AG20443 (cell line): ENCODE measurements around the gene R3HCC1L.

Experiments used
- DNase-seq: peaks from one replicate; pipeline ENCODE4 v3.0.0; 2012; ENCODE audit warnings: low spot score, mixed read lengths

The R3HCC1L gene

DNA sequence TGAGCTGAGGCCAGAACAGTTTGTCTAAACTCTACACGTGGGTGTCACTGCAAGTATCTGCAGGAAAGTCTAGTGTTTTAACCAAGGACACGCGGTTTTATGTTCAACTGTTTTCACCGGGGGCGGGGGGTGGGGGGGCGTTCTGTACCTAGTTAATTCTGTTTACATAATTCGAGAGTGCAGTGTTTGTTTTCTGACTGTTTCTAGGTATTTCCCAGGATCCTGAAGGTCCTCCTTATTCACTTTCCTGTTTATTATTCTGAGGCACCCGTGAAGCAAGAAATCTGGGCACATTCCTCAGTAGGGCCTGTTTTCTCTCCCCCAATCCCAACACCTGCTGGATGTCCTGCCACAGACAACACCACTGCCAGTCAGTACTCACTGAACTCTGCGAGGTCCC, 125.9 kb downstream of the R3HCC1L start:
- DNase-seq = no peak

DNA sequence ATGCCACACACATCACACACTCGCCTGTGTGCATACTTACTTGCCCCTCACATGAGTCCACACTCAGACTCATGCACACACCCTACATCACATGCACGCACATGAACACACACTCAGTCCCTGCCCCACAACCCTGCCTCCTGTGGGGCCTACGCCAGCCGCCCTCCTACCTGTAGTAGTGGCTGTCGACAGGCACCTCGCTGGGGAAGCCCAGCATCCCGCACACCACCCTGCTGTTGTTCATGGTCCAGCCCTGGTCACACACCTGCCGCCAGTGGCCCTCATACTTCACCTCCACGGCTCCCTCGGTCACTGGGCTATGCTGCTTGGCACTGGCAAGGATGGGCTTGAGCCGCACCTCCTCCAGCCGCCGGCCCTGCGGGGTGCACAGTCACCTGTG, 126.3 kb downstream of the R3HCC1L start:
- DNase-seq = no peak

DNA sequence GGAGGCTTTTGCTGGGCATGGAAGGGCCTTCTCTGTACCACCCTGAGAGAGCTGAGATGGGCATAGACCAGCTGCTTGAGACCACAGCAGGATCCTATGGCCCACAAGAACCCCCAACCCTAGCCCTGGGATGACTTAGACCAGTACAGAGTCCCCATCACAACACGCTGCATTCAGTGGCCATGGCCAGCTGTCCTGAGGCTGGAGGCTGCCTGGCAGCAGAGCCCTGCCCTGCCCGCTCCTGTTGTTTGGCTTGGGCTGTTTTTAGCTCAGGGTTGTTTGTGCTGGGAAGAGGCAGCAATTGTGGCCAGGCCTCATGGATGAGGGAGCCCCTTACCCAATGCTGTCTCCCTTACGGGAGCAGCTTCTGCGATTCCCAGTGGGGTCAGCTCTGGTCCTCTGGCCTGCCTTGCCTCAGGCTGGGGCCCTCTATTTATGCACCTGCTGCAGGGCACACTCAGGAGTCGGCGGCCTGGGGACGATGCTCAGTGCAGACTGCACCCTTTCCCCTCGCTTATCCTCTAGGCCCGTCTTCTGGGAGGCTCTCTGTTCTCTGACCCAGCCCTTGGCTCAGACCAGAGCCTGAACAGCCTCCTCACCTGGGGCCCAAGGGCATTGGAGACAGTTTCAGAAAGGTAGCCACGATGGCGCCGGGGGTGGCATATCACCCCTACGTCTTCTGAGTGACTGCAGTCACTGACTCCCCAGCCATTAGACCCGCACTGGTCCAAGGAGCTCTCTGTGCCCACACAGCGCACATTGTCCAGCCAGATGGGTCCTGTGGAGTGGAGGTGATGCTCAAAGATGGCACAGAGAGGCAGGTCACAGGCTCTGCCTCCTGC, 127.2 kb downstream of the R3HCC1L start:
- DNase-seq = no peak

DNA sequence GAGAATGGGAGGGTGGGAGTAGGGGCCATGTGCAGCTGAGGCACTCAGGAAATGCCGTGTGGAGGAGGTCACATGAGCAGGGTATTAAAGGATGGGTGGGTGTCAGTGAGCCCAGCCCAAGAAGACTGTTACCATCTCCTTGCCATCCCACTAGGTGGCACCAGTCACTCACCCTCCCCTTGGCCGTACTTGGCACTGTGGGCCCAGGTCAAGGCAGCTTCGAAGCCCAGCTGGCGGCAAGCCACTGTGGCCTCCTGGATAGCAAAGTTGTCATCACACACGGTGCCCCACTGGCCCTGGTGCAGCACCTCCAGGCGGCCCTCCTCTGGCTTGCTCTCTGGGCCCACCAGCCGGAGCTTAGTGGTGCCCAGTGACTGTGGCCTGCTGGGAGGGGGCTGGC, 128.1 kb downstream of the R3HCC1L start:
- DNase-seq = peak; percentile 68

DNA sequence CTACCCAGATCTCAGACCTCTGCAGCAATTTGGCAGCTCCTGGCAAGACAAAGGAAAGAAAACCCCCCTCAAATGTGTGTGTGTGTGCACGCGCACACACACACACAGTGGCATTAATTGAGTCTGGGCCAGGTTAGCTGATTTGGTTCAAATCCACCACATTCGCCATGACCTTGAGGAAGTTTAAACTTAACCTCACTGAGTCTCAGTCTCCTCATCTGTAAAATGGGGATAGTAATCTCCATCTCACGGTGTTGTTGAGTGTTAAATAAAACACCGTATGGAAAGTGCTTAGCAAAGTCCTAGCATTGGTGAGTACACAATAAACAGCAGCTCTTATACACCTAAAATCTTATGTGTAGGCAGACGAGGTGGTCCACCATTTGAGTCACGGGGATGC, 128.6 kb downstream of the R3HCC1L start:
- no peak for DNase-seq

DNA sequence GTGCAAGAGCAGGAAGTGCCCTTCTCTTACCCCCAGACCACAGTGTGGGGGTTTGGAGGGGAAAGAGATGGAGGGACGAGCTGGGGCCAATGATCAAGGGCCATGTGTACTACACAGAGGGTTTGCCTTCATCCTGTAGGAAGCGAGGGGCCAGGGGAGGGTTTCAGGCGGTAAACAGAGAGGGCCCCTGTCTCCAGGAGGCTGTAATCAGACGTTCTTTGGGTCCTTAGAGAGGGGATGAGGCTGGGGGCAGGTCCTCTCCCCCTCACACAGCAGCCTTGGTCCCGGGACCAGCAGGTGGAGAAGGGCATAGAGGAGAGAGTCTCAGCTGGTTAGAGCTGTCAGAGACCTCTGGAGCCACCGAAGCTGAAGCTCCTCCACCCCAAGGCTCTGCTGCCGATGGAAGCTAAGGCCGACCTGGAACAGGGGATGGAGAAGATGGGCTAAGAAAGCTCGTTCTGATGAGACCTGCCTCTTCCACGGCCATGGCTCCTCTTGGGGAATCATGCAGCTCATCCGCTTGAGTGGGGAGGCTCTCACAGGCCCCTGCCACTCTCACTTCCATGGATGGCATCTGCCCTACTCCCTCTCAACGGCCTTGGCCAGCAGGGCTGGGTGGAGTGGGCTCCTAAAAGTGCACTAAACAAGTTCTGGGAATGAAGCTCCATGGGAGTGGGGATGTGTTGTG, 130.1 kb downstream of the R3HCC1L start:
- DNase-seq = no peak

DNA sequence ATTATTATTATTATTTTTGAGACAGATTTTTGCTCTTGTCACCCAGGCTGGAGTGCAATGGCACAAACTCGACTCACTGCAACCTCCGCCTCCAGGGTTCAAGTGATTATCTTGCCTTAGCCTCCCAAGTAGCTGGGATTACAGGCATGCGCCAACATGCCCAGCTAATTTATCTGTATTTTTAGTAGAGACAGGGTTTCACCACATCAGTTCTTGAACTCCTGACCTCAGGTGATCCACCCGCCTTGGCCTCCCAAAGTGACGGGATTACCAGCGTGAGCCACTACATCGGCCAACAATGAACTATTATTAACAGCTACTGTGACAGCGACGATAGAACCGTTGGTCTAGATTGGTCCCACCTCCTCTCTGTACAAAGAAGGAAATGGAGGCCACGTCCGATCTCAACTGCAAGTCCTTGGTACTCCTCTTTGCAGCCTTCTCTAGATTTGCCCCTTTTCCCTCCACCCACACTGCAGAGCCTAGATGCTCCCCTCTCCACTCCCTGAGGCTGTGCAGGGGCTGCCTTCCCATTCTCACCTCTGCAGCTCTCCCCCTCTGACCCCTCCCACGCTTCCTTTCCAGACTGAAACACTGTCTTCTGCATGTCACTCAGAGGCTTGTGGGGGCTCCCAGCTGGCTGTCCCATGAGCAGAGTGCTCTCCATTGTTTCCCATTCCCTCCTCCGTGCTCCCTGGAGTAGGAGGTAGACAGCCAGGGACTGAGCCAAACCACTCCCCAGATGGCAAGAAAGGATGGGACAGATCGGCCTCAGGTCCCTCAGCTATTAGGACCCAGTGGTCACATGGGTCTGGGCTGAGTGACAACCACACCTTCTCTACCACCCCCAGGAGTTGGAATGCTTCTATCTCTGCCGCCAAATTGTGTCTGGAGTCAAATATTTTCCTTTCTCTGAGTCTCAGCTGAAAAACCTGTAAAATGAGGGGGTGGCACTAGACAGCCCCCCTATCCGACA, 131.2 kb downstream of the R3HCC1L start:
- no peak for DNase-seq

DNA sequence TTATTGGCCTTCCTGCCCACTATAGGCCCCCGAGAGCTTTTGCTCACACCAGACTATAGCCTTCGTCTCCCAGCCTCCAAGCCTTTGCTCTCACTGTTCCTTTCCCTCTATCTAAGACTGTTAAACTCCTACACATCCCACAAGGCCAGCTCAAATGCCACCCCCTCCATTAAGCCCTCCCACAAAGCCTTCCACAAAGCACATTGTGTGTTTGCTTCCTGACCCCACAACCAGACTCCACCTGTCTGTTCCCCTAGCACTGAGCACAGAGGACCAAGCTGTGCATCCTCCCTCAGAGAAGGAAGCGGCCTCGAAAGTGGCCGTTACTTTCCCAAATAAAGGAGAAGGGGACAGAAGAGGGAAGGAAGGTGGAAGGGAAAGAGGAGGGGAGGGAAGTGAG, 132.2 kb downstream of the R3HCC1L start:
- no peak for DNase-seq

DNA sequence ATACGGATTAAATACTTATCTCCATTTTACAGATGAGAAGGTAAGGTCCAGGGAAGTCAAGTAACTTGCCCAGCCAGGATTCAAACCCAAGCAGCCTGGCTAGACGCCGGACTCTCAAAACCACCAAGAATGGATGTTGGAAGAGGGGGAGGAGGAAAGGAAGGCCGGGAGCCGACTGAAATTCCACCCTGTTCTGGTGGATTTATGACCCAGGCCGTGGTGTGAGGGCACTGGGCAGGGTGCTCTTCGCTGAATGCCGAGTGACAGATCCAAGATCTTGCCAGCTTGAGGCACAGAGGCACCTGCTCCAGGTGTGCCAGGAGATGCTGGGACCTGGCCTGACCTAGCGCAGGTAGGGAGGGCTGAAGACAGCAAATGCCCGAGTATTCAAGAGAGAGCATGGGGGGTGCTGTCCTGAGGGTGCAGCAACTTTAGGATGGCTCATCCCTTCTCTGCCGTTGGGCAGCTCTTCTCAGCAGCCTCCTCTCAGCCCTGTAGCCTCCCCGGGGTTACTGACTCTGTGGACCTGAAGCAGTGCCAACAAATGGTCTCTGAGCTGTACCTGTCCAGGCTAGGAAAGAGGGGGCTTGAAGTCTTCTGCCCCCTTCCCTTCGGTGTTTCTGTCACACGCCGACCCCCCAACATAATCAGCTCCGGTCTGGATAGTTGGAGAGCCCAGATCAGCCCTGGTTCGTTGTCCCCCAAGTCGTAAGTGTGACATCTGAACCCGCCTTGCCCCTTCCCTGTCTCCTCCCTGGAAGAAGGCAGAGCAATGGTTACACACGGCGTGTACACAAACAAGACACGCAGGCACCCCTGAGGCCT, 132.8 kb downstream of the R3HCC1L start:
- DNase-seq = peak; percentile 65

DNA sequence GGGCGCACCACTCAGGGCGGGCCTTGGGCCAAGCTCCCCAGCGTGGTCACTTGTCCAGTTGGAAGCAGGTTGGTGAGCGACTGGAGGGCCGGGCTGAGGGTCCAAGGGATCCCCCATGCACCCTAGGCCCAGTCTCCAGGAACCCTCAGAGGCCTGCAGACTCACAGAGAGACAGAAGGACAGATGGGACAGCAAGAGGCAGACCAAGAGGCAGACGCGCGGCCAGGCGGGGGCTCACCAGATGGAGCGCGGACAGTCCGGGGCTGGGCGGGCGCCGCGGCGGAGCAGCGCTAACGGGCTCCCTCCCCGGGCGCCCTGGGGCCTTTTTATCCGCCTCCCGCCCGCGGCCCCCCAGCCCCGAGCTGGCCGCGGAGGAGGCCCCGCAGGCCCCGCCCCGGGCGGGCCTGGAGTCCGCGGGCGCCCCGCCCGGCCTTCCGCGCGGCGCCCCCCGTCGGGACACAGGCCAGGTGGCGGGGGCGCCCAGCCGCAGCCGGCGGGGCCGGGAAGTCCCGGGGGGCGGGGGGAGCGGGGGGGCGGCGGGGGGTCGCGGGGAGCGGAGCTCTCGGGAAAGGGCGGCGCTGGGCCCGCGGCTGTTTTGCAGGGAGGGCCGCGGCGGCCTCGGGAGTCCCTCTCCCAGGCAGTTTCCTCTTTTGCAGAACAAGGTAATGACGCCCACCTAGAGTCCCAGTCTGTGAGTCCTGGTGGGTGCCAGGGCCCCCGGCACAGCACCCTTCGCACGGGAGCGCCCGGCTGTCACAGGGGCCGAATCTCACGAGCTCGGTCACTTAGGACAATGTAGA, 133.6 kb downstream of the R3HCC1L start, which contains the start of gene LOXL4:
TSS of gene LOXL4 (minus strand) at position 301 of the 800 bp plus-strand sequence. CDS start 5,175 bp downstream, outside the sequence.
- peak; percentile 91 for DNase-seq

DNA sequence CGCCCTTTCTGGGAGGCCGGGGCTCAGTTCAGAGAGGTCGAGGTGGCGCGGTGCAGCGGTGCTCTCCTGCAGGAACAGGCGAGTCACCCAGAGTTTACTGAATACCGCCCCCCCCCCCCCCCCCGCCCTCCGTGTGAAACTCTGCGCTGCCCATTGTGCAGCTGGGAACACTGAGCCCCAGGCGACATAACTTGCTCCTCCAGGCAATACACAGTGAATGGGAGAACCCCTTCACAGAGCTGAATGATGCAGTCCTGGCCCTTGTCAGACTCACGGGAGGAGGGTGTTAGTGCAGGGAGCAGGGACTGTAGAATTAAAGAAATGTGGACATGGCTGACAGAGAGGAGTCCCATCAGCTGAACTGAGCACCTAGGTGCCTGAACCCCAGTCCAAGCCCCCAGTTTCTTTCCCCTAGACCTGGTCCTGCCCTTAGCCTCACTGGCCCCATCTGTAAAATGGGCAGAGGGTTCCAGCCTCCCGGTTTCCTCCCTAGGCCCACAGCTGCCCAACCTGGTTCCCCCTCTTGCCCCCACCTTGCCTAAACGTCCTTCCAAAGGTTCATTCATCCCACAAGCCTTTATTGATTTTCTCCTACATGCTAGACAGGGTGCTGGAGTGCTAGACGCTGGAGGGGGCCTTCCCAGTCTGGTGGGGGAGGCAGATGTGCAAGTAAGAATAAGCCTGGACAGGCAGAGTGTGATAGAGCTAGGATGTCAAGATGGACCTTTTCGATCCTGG, 134.4 kb downstream of the R3HCC1L start:
- peak; percentile 53 for DNase-seq

DNA sequence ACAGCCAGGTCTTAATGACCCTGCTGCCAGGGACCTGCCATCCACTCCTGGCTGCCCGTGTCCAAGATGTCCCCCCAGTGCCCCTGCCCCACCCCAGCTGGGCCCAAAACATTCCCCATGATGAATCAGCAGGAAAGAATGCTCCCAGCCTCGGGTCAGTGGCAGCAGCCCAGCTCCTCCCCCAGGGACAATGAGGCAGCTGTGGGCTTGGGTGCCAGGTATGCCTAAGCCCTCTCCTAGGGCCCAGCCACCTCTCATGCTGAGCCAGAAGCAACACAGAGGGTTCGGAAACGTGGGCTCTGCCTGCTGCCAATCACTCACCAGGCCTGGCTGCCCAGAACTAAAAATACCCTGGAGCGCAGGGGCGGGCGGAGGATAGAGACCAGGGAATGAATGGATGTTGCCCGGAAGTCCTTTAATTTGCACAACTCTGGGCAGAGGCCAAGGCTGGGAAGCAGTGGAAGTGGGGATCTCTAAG, 135.0 kb downstream of the R3HCC1L start:
- DNase-seq = peak; percentile 94

DNA sequence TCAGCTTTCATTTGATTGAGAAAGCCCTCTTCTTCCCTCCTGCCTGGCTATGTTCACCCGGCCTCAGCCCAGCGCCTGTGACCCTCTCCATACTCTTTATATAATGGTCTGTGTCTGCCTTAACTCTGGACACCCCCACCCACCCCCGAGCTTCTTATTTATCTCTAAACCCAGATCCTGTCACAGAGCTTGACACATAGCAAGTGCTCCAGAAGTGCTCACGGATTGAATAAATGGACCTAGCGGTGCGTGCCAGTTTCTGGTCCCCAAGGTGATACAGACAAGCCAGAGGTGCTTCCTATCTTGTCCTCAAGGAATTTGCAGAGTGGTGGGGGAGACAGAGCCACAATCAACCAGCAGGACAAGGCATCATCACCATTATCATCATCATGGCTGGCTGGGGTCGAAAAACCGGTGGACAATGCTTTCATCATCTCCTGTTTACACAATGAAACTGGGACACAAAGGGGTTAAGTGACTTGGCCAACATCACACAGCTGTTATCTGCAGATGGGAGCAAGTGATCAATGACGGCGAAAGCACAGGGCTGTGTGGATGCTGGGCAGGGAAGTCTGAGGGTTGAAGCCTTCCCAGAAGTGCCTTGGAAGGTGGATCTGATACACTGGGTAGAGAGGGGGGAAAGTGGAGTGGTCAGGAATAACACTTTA, 135.8 kb downstream of the R3HCC1L start:
- no peak for DNase-seq

DNA sequence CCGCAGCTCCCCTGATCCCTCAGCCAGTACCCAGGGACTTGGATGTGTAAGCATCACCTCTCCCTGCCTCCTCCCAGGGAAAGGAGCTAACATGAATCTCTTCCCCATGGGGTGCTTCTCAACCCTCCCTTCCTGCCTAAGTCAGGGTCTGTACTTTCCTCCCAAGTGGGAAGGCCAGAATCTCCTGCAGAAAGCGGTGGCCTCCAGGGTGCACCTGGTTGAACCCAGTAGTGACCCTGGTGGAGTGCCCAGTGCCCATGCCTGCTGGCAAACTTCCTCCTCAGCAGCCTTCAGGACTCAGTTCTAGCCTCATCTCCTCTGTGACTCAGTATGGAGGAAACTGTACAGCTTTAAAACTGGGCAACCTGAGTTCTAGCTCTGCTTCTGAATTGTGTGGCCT, 136.3 kb downstream of the R3HCC1L start:
- no peak for DNase-seq

DNA sequence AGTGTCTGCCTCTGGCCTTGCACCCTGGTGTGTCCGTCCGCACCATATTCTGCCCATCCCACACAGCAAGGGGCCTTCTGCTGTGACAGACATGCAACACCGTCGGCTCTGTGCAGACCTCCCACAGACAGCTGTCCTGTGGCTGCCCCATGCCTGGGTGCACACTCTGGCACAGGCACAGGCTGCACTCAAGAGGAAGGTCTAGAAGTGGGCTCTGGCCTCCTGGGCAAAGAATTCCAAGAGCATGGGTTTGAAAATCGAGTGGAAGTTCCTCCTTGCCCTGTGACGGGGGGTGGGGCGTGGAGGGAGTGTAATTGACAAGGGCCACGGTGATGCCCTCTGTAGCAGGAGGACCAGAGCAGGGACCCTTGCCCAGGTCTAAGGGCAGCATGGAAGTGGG, 137.8 kb downstream of the R3HCC1L start:
- DNase-seq = no peak

DNA sequence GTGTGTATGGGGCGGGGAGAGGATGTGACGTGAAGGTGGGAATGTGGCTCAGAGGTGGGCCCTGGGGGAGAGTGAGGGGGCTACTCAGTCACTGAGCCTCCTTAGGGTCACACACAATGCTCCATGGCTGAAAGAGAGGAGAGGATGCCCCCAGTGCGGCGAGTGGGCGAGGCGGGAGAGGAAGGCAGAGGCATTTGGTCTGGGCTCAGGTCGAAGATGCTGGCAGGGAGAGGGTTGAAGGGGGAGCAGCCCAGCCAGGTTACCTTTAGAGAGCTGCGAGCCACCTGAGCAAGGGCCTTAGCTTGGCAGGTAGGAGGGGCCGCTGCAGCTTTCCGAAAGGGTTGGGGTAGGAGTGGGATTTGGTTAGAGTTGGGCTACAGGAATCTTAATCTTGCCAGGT, 138.2 kb downstream of the R3HCC1L start:
- DNase-seq = no peak

DNA sequence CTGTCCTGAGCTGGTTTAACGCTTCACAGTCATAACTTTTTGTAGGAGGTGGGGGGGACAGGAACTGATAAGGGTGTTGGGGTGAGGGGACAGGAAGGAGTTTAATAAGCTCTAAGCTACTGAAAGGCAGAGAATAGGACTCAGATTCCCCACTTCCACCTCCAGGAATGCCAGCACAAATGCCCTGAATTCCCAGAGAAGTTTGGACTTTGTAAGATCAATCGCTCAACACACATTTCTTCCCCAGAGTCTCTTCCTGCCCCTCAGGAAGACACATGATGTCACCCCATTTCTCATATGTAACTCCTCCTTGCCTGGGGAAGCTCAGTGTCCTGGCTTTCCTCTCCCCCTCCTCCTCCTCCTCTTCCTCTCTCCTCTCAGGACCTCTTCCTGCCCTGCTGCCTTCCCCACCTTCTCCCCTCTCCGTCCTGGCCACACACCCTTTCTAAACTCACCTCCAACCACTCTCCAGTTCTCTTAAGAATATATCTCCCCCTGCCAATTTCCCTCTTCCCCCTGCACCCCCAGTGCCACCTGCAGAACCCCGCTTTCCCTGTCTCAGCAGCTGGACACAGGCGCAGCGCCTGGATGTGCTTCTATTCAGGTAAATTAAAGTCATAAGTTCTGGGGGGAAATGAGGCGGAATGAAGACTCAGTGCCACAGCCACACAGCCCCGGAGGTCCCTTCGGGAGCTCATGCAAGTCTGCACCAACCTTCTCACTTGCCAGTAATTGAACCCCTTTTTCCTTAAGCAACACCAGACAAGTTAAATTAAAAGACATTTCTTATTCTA, 138.8 kb downstream of the R3HCC1L start:
- DNase-seq = no peak

DNA sequence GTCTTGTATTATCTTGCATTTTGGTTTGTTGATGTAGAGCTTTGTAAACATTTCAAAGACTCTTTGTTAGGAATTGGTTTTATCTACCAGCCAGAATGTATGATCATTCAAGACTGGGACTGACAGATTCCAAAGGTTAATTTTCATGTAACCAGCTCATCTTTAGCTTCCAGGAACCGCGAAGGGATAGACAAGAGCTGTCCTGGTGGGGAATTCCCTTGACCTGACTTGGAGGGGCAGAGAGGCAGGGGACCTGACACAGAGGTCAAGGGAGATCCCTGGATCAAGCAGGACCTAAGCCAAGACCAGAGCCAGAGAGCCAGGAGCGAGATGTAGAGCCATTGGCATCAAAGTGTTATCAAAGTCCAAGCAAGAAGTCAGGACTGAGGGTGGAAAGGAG, 140.1 kb downstream of the R3HCC1L start:
- DNase-seq = no peak
